IMR-90 (cell line): Measurements from ENCODE around the gene SLC9A6. TPM values are rescaled to one million over a fixed set of nuclear protein-coding genes. Genes with fewer than 3 reads are reported as not detected.

Experiments used
- ATAC-seq: fragments of 200-7000 bp; cut with Tn5 transposase; 2 replicates; pipeline ENCODE4 v1.9.1; 2020; ENCODE audit warnings: low read depth, mild to moderate bottlenecking, moderate library complexity
- BruUV-seq: library from RNA; stranded (reverse); fragments of 400-500 nt; replicated peaks from 2 replicates; lab custom pipeline; 2021; lab: Mats Ljungman, UMichigan
- CTCF ChIA-PET: fragments of 300-600 bp; formaldehyde crosslinking; extraction: SDS; loops from one replicate; lab custom pipeline; 2021; ENCODE audit warnings: antibody characterized with exemption; lab: Yijun Ruan, JAX
- POLR2A ChIA-PET: fragments of 300-600 bp; sonication (Branson Sonifier 250); formaldehyde crosslinking; loops from one replicate; lab custom pipeline; 2022; ENCODE audit warnings: antibody characterized with exemption; ENCODE audit not compliant: unreplicated experiment; lab: Charles Lee
- DNase-seq: peaks from one replicate; pipeline ENCODE4 v3.0.0; 2013
- H2AFZ ChIP-seq: replicated peaks from 2 replicates; pipeline ENCODE3; 2013; ENCODE audit warnings: low read length, mild to moderate bottlenecking; ENCODE audit not compliant: poor library complexity
- H2AK5ac ChIP-seq: 2 replicates; pipeline ENCODE4 v1.6.1; 2013; ENCODE audit warnings: low read depth, low read length, inconsistent platforms
- H2AK9ac ChIP-seq: replicated peaks from 2 replicates; pipeline ENCODE3; 2013; ENCODE audit warnings: mild to moderate bottlenecking, low read depth, low read length, moderate library complexity; ENCODE audit not compliant: poor library complexity
- H2BK120ac ChIP-seq: 2 replicates; pipeline ENCODE4 v1.6.1; 2013; ENCODE audit warnings: low read depth, low read length, inconsistent platforms
- H2BK15ac ChIP-seq: 3 replicates; pipeline ENCODE4 v1.6.1; 2013; ENCODE audit warnings: low read depth, low read length, inconsistent platforms
- H2BK20ac ChIP-seq: 2 replicates; pipeline ENCODE4 v1.6.1; 2013; ENCODE audit warnings: low read depth, mild to moderate bottlenecking, inconsistent platforms, low read length, moderate library complexity
- H2BK5ac ChIP-seq: 2 replicates; pipeline ENCODE4 v1.6.1; 2013; ENCODE audit warnings: mild to moderate bottlenecking, low read depth, low read length, inconsistent platforms; ENCODE audit not compliant: poor library complexity, severe bottlenecking
- H3K14ac ChIP-seq: replicated peaks from 2 replicates; pipeline ENCODE4 v1.6.1; 2013; ENCODE audit warnings: low read depth, low read length, inconsistent platforms
- H3K18ac ChIP-seq: 2 replicates; pipeline ENCODE4 v1.6.1; 2013; ENCODE audit warnings: low read depth, low read length, control low read depth
- H3K23ac ChIP-seq: 2 replicates; pipeline ENCODE4 v1.6.1; 2013; ENCODE audit warnings: low read depth, low read length, inconsistent platforms
- H3K27ac ChIP-seq: 2 replicates; pipeline ENCODE4 v1.5.1; 2013; ENCODE audit warnings: mild to moderate bottlenecking, control low read depth, low read length; ENCODE audit not compliant: insufficient read depth
- H3K27me3 ChIP-seq: 2 replicates; pipeline ENCODE4 v1.6.1; 2013; ENCODE audit warnings: low read length; ENCODE audit not compliant: control insufficient read depth, insufficient read depth
- H3K36me3 ChIP-seq: 2 replicates; pipeline ENCODE4 v1.6.1; 2013; ENCODE audit warnings: low read length, mixed read lengths; ENCODE audit not compliant: control insufficient read depth, insufficient read depth
- H3K4ac ChIP-seq: 2 replicates; pipeline ENCODE4 v1.6.1; 2013; ENCODE audit warnings: low read depth, low read length, inconsistent platforms
- H3K4me1 ChIP-seq: 2 replicates; pipeline ENCODE4 v1.6.1; 2013; ENCODE audit warnings: low read length, mixed read lengths; ENCODE audit not compliant: control insufficient read depth, insufficient read depth
- H3K4me2 ChIP-seq: 2 replicates; pipeline ENCODE4 v1.6.1; 2013; ENCODE audit warnings: low read depth, mild to moderate bottlenecking, control low read depth, low read length, moderate library complexity
- H3K4me3 ChIP-seq: 2 replicates; pipeline ENCODE4 v1.5.1; 2013; ENCODE audit warnings: low read depth, mild to moderate bottlenecking, control low read depth, low read length, moderate library complexity; ENCODE audit not compliant: insufficient read depth
- H3K56ac ChIP-seq: 2 replicates; pipeline ENCODE4 v1.6.1; 2013; ENCODE audit warnings: low read length, inconsistent platforms; ENCODE audit not compliant: insufficient read depth; ENCODE audit errors: extremely low read depth
- H3K79me1 ChIP-seq, 2 experiments: 2 replicates each; pipeline ENCODE4 v1.6.1; 2013; ENCODE audit warnings: low read length in 2 of 2, inconsistent platforms in 1 of 2, low read depth in 1 of 2
- H3K9ac ChIP-seq: 2 replicates; pipeline ENCODE4 v1.6.1; 2013; ENCODE audit warnings: low read depth, low read length, control low read depth
- H3K9me1 ChIP-seq: 2 replicates; pipeline ENCODE4 v1.6.1; 2013; ENCODE audit warnings: low read length, inconsistent platforms; ENCODE audit not compliant: insufficient read depth
- H3K9me3 ChIP-seq: 2 replicates; pipeline ENCODE4 v1.6.1; 2013; ENCODE audit warnings: low read length; ENCODE audit not compliant: control insufficient read depth, insufficient read depth
- H4K20me1 ChIP-seq: 2 replicates; pipeline ENCODE4 v1.6.1; 2013; ENCODE audit warnings: low read length, inconsistent platforms; ENCODE audit not compliant: insufficient read depth
- H4K5ac ChIP-seq: 2 replicates; pipeline ENCODE4 v1.6.1; 2013; ENCODE audit warnings: mild to moderate bottlenecking, low read depth, low read length, control low read depth
- H4K8ac ChIP-seq, 2 experiments: 2 replicates each; pipeline ENCODE4 v1.6.1; 2013; ENCODE audit warnings: low read depth in 2 of 2, low read length in 2 of 2, control low read depth in 1 of 2, inconsistent platforms in 1 of 2
- H4K91ac ChIP-seq: 2 replicates; pipeline ENCODE4 v1.6.1; 2013; ENCODE audit warnings: low read depth, low read length, inconsistent platforms; ENCODE audit not compliant: insufficient read depth
- BHLHE40 ChIP-seq: fragments of 150-350 bp; IDR thresholded peaks from 2 replicates; pipeline ENCODE4 v1.6.1; 2016; ENCODE audit warnings: mild to moderate bottlenecking, low read depth, low read length
- CEBPB ChIP-seq: IDR thresholded peaks from 2 replicates; pipeline ENCODE4 v1.6.1; 2012; ENCODE audit warnings: low read depth, low read length, improper control_type of control experiment
- CHD1 ChIP-seq: IDR thresholded peaks from 2 replicates; pipeline ENCODE4 v1.6.1; 2012; ENCODE audit warnings: low read depth, low read length, improper control_type of control experiment
- MAFK ChIP-seq: IDR thresholded peaks from 2 replicates; pipeline ENCODE4 v1.6.1; 2012; ENCODE audit warnings: low read depth, low read length, improper control_type of control experiment
- MXI1 ChIP-seq: IDR thresholded peaks from 2 replicates; pipeline ENCODE4 v1.6.1; 2012; ENCODE audit warnings: low read depth, mild to moderate bottlenecking, low read length, moderate library complexity, borderline replicate concordance
- NFE2L2 ChIP-seq: fragments of 150-350 bp; IDR thresholded peaks from 2 replicates; pipeline ENCODE4 v1.6.1; 2016; ENCODE audit warnings: low read depth, mild to moderate bottlenecking, low read length
- RAD21 ChIP-seq: IDR thresholded peaks from 2 replicates; pipeline ENCODE4 v1.6.1; 2012; ENCODE audit warnings: low read length, improper control_type of control experiment
- RCOR1 ChIP-seq: IDR thresholded peaks from 2 replicates; pipeline ENCODE4 v1.6.1; 2012; ENCODE audit warnings: mild to moderate bottlenecking, low read length, improper control_type of control experiment; ENCODE audit not compliant: insufficient replicate concordance
- WGBS, 2 experiments: methylation state at CpG; one replicate each; pipeline versions ENCODE4 v1.1.5 to v1.1.7; 2013; ENCODE audit warnings: missing lambda C conversion rate in 2 of 2; ENCODE audit not compliant: insufficient read length in 1 of 2; ENCODE audit errors: extremely low coverage in 2 of 2; 5-methylcytosine and 5-hydroxymethylcytosine counted together
- dilution Hi-C: fragments of 300-500 bp; cut with HindIII; formaldehyde crosslinking; loops from one replicate; pipeline ENCODE4 v1.14.3; 2018; ENCODE audit warnings: low sequenced_read_pairs; ENCODE audit not compliant: unreplicated experiment
- in situ Hi-C: fragments of 300-500 bp; cut with MboI; formaldehyde crosslinking; loops from 3 replicates; pipeline ENCODE4 v1.14.3; 2019; ENCODE audit warnings: low sequenced_read_pairs, inconsistent platforms, mixed read lengths
- intact Hi-C: fragments of 100-400 bp; cut with micrococcal nuclease; formaldehyde crosslinking; loops from 2 replicates; pipeline ENCODE4 v1.10.0; 2022
- polyA plus RNA-seq, 3 experiments: library from polyadenylated mRNA; depleted of rRNA; stranded (reverse); fragments of >200 nt; gene quantifications; 2 replicates each; pipeline ENCODE4 v1.2.3, GENCODE V29; 2012; ENCODE audit warnings: low replicate concordance in 1 of 3
- total RNA-seq: library from RNA; depleted of rRNA; stranded (reverse); fragments of >200 nt; gene quantifications from 2 replicates; pipeline ENCODE4 v1.2.3, GENCODE V29; 2012
- TF ChIP-seq, protein P1 (sequence below): fragments of 150-350 bp; IDR thresholded peaks from 2 replicates; pipeline ENCODE4 v1.6.1; 2016; ENCODE audit warnings: low read depth, mild to moderate bottlenecking, low read length, moderate library complexity, borderline replicate concordance
- TF ChIP-seq, protein P2 (sequence below): conservative IDR thresholded peaks from 2 replicates; pipeline ENCODE4 v1.5.1; 2012; ENCODE audit warnings: mild to moderate bottlenecking, low read depth, low read length, improper control_type of control experiment
- TF ChIP-seq, protein P3 (sequence below): fragments of 150-350 bp; IDR thresholded peaks from 2 replicates; pipeline ENCODE4 v1.6.1; 2017; ENCODE audit warnings: mild to moderate bottlenecking, antibody characterized with exemption, low read length, low read depth

SLC9A6 gene
- total and polyA plus RNA-seq, 2 of the 4 experiments (the other 2 are of a cell fraction), result 6.9 to 19.0 TPM

DNA sequence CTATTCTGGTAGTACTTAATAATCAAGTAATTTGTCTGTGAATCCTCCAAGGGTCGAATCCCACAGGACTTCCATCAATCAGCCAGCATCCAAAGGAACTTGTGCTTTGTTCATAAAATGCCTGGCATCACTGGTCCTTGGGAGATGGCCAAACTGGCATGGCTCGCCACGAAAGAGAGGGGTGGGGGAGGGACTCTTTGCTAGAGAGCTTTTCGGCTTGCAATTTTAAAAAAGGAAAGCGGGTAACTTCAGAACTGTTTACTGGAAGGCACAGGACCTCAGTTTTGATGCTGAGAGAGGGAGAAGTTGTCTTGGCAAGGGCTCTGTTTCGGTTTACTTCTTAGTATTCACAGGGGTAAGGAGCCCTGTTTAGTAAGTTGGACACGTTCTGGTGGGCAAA is 82.7 kb downstream of the SLC9A6 start:
- H3K27ac ChIP-seq, result no peak overlapping the region
- H3K4ac ChIP-seq, result no peak overlapping the region
- H3K27me3 ChIP-seq, result peaks cover 5% of the 10 kb centered on the region
- no peak overlapping the region for H4K5ac ChIP-seq
- no peak for ATAC-seq
- no peak overlapping the region for H2BK20ac ChIP-seq
- H3K4me1 ChIP-seq, result peaks cover 4% of the 10 kb centered on the region; the same call in 1 of the 2 replicates
- no peak overlapping the region for H3K23ac ChIP-seq
- no peak overlapping the region for H3K14ac ChIP-seq
- no peak overlapping the region for H2AFZ ChIP-seq
- no peaks in the 10 kb centered on the region for H3K9me1 ChIP-seq
- no peak overlapping the region for H2AK9ac ChIP-seq
- ChIA-PET POLR2A (no interaction called here), CTCF (interaction anchor here (0.6 kb wide), 1 partner anchor 624 kb away, joined by 3 read pairs; no protein-coding TSS in a partner anchor)
- H3K56ac ChIP-seq, result no peak overlapping the region
- no peak overlapping the region for H3K18ac ChIP-seq
- WGBS, 2 experiments, result 58% methylated on average over 4 of the region's 7 CpGs; no CpG with 5 or more reads in 1 of the 2 experiments
- no peak overlapping the region for H3K4me2 ChIP-seq
- no peak overlapping the region for H2BK5ac ChIP-seq
- H3K79me1 ChIP-seq, result no peaks in the 10 kb centered on the region
- no peak overlapping the region for H2BK120ac ChIP-seq
- no peak overlapping the region for H4K8ac ChIP-seq
- no peaks in the 10 kb centered on the region for H3K9me3 ChIP-seq
- TF ChIP-seq MAFK (no peak), CHD1 (no peak), RAD21 (no peak), NFE2L2 (no peak), BHLHE40 (no peak), CEBPB (no peak), MXI1 (no peak), RCOR1 (no peak)
- TF ChIP-seq, protein P1, sequence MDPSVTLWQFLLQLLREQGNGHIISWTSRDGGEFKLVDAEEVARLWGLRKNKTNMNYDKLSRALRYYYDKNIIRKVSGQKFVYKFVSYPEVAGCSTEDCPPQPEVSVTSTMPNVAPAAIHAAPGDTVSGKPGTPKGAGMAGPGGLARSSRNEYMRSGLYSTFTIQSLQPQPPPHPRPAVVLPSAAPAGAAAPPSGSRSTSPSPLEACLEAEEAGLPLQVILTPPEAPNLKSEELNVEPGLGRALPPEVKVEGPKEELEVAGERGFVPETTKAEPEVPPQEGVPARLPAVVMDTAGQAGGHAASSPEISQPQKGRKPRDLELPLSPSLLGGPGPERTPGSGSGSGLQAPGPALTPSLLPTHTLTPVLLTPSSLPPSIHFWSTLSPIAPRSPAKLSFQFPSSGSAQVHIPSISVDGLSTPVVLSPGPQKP, result no peak
- TF ChIP-seq, protein P2, sequence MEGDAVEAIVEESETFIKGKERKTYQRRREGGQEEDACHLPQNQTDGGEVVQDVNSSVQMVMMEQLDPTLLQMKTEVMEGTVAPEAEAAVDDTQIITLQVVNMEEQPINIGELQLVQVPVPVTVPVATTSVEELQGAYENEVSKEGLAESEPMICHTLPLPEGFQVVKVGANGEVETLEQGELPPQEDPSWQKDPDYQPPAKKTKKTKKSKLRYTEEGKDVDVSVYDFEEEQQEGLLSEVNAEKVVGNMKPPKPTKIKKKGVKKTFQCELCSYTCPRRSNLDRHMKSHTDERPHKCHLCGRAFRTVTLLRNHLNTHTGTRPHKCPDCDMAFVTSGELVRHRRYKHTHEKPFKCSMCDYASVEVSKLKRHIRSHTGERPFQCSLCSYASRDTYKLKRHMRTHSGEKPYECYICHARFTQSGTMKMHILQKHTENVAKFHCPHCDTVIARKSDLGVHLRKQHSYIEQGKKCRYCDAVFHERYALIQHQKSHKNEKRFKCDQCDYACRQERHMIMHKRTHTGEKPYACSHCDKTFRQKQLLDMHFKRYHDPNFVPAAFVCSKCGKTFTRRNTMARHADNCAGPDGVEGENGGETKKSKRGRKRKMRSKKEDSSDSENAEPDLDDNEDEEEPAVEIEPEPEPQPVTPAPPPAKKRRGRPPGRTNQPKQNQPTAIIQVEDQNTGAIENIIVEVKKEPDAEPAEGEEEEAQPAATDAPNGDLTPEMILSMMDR, result no peak
- TF ChIP-seq, protein P3, sequence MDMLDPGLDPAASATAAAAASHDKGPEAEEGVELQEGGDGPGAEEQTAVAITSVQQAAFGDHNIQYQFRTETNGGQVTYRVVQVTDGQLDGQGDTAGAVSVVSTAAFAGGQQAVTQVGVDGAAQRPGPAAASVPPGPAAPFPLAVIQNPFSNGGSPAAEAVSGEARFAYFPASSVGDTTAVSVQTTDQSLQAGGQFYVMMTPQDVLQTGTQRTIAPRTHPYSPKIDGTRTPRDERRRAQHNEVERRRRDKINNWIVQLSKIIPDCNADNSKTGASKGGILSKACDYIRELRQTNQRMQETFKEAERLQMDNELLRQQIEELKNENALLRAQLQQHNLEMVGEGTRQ, result no peak
- no TSS peak for BruUV-seq
- H3K4me3 ChIP-seq, result no peak overlapping the region
- in situ Hi-C loops (no loop called here), intact Hi-C loops (no loop called here), dilution Hi-C loops (no loop called here)
- H4K20me1 ChIP-seq, result no peaks in the 10 kb centered on the region
- no peak for DNase-seq
- no peak overlapping the region for H4K91ac ChIP-seq
- no peak overlapping the region for H3K9ac ChIP-seq
- no peak overlapping the region for H2BK15ac ChIP-seq
- no peaks in the 10 kb centered on the region for H3K36me3 ChIP-seq
- H2AK5ac ChIP-seq, result no peak overlapping the region
